H9 (cell line): ENCODE data around the gene SMPD2. TPM values are rescaled to one million over a fixed set of nuclear protein-coding genes. Genes with fewer than 3 reads are reported as not detected.

ENCODE experiments used
- DNase-seq: peaks from one replicate; pipeline ENCODE4 v3.0.0-alpha.2; 2017
- H2AFZ ChIP-seq: one replicate; pipeline ENCODE4 v1.6.1; 2013; ENCODE audit warnings: mild to moderate bottlenecking, low read length, control low read depth, moderate library complexity
- H2AK5ac ChIP-seq: 2 replicates; pipeline ENCODE4 v1.6.1; 2013; ENCODE audit warnings: low read length, control low read depth, mixed read lengths; ENCODE audit not compliant: insufficient read length
- H2BK120ac ChIP-seq: one replicate; pipeline ENCODE4 v1.6.1; 2013; ENCODE audit warnings: low read depth, mild to moderate bottlenecking, low read length, control low read depth, inconsistent platforms; ENCODE audit not compliant: poor library complexity, severe bottlenecking
- H2BK12ac ChIP-seq: 2 replicates; pipeline ENCODE4 v1.6.1; 2013; ENCODE audit warnings: low read length, control low read depth, mixed read lengths, low read depth; ENCODE audit not compliant: insufficient read length
- H2BK15ac ChIP-seq: 2 replicates; pipeline ENCODE4 v1.6.1; 2013; ENCODE audit warnings: low read depth, low read length, control low read depth
- H2BK20ac ChIP-seq: one replicate; pipeline ENCODE4 v1.6.1; 2013; ENCODE audit warnings: low read depth, mild to moderate bottlenecking, low read length, control low read depth, inconsistent platforms; ENCODE audit not compliant: poor library complexity, severe bottlenecking
- H2BK5ac ChIP-seq: 2 replicates; pipeline ENCODE4 v1.6.1; 2013; ENCODE audit warnings: low read length, control low read depth, mixed read lengths; ENCODE audit not compliant: insufficient read length
- H3K14ac ChIP-seq: 2 replicates; pipeline ENCODE4 v1.6.1; 2013; ENCODE audit warnings: low read length, control low read depth; ENCODE audit not compliant: insufficient read depth
- H3K18ac ChIP-seq: 2 replicates; pipeline ENCODE4 v1.6.1; 2013; ENCODE audit warnings: low read depth, mild to moderate bottlenecking, mixed read lengths, low read length, control low read depth; ENCODE audit not compliant: insufficient read length
- H3K23ac ChIP-seq: 2 replicates; pipeline ENCODE4 v1.6.1; 2013; ENCODE audit warnings: low read length, control low read depth, mixed read lengths, low read depth; ENCODE audit not compliant: insufficient read length
- H3K23me2 ChIP-seq: 2 replicates; pipeline ENCODE4 v1.6.1; 2013; ENCODE audit warnings: low read depth, mild to moderate bottlenecking, mixed read lengths, low read length, control low read depth; ENCODE audit not compliant: insufficient read length, poor library complexity, severe bottlenecking
- H3K27ac ChIP-seq: 2 replicates; pipeline ENCODE4 v1.5.1; 2013; ENCODE audit warnings: low read length, control low read depth, mixed read lengths, low read depth; ENCODE audit not compliant: insufficient read length
- H3K27me3 ChIP-seq: 2 replicates; pipeline ENCODE4 v1.6.1; 2013; ENCODE audit warnings: low read length, control low read depth, inconsistent platforms; ENCODE audit not compliant: insufficient read depth
- H3K4ac ChIP-seq: 2 replicates; pipeline ENCODE4 v1.6.1; 2013; ENCODE audit warnings: low read depth, mild to moderate bottlenecking, control low read depth, inconsistent platforms, low read length, moderate library complexity
- H3K4me1 ChIP-seq: 2 replicates; pipeline ENCODE4 v1.6.1; 2013; ENCODE audit warnings: low read length, control low read depth, inconsistent platforms; ENCODE audit not compliant: insufficient read depth
- H3K4me2 ChIP-seq: 2 replicates; pipeline ENCODE4 v1.6.1; 2013; ENCODE audit warnings: low read length, control low read depth, mixed read lengths; ENCODE audit not compliant: insufficient read length, insufficient read depth
- H3K56ac ChIP-seq: 2 replicates; pipeline ENCODE4 v1.6.1; 2013; ENCODE audit warnings: low read depth, mild to moderate bottlenecking, mixed read lengths, low read length, control low read depth; ENCODE audit not compliant: insufficient read length
- H3K79me1 ChIP-seq: 2 replicates; pipeline ENCODE4 v1.6.1; 2013; ENCODE audit warnings: low read depth, mild to moderate bottlenecking, moderate library complexity, low read length, control low read depth, inconsistent platforms; ENCODE audit not compliant: insufficient read depth, poor library complexity, severe bottlenecking
- H3K79me2 ChIP-seq: 2 replicates; pipeline ENCODE4 v1.6.1; 2013; ENCODE audit warnings: low read length, control low read depth, inconsistent platforms; ENCODE audit not compliant: insufficient read depth
- H3K9ac ChIP-seq: 2 replicates; pipeline ENCODE4 v1.6.1; 2013; ENCODE audit warnings: low read length, control low read depth, mixed read lengths; ENCODE audit not compliant: insufficient read length; ENCODE audit errors: extremely low read depth
- H3K9me3 ChIP-seq: one replicate; pipeline ENCODE4 v1.6.1; 2013; ENCODE audit warnings: low read depth, low read length, inconsistent platforms; ENCODE audit not compliant: control insufficient read depth
- H3T11ph ChIP-seq: one replicate; pipeline ENCODE4 v1.6.1; 2013; ENCODE audit warnings: mild to moderate bottlenecking, low read length, control low read depth, inconsistent platforms
- H4K20me1 ChIP-seq: one replicate; pipeline ENCODE4 v1.6.1; 2013; ENCODE audit not compliant: control insufficient read depth, insufficient read length, insufficient read depth
- H4K5ac ChIP-seq: 2 replicates; pipeline ENCODE4 v1.6.1; 2013; ENCODE audit warnings: low read depth, mild to moderate bottlenecking, mixed read lengths, low read length, control low read depth; ENCODE audit not compliant: insufficient read length
- H4K8ac ChIP-seq: replicated peaks from 2 replicates; pipeline ENCODE4 v1.6.1; 2013; ENCODE audit warnings: low read length, control low read depth, mixed read lengths, low read depth; ENCODE audit not compliant: insufficient read length
- H4K91ac ChIP-seq: 2 replicates; pipeline ENCODE4 v1.6.1; 2013; ENCODE audit warnings: low read depth, mild to moderate bottlenecking, moderate library complexity, mixed read lengths, low read length, control low read depth; ENCODE audit not compliant: insufficient read length
- H3K27ac Mint-ChIP-seq, 3 experiments: 2 replicates in 2 of 3; 3 replicates in 1 of 3; pipeline ENCODE4 v1.8.0; 2020 to 2021; ENCODE audit warnings: mixed read lengths in 3 of 3, mild to moderate bottlenecking in 1 of 3, moderate library complexity in 1 of 3
- H3K27me3 Mint-ChIP-seq: 2 replicates; pipeline ENCODE4 v1.8.0; 2021; ENCODE audit warnings: low read depth, mild to moderate bottlenecking, moderate library complexity, mixed read lengths
- H3K36me3 Mint-ChIP-seq, 3 experiments: 2 replicates in 2 of 3; 3 replicates in 1 of 3; pipeline ENCODE4 v1.8.0; 2020 to 2021; ENCODE audit warnings: low read depth in 3 of 3, mixed read lengths in 3 of 3; ENCODE audit not compliant: insufficient read depth in 1 of 3
- H3K4me1 Mint-ChIP-seq, 2 experiments: 2 replicates each; pipeline ENCODE4 v1.8.0; 2020; ENCODE audit warnings: mixed read lengths in 2 of 2
- H3K4me3 Mint-ChIP-seq, 2 experiments: 2 replicates in 1 of 2; 3 replicates in 1 of 2; pipeline ENCODE4 v1.8.0; 2020 to 2021; ENCODE audit warnings: mild to moderate bottlenecking in 2 of 2, mixed read lengths in 2 of 2, moderate library complexity in 1 of 2
- H3K9me3 Mint-ChIP-seq, 2 experiments: 2 replicates in 1 of 2; 3 replicates in 1 of 2; pipeline ENCODE4 v1.8.0; 2020; ENCODE audit warnings: mild to moderate bottlenecking in 2 of 2, mixed read lengths in 2 of 2, moderate library complexity in 1 of 2
- WGBS: extraction: QIAGEN DNeasy Blood & Tissue Kit; methylation state at CpG from one replicate; pipeline ENCODE4 v1.1.7; 2013; ENCODE audit warnings: missing lambda C conversion rate, low lambda C conversion rate, mixed read lengths; ENCODE audit not compliant: insufficient read length; ENCODE audit errors: extremely low coverage; 5-methylcytosine and 5-hydroxymethylcytosine counted together
- total RNA-seq: library from RNA; stranded (reverse); gene quantifications from 2 replicates; pipeline ENCODE4 v1.2.1, GENCODE V29; 2021
- TF ChIP-seq, protein P1 (sequence below): fragments of 200-600 bp; sonication (generic); conservative IDR thresholded peaks from 3 replicates; pipeline ENCODE4 v1.8.0; 2021; ENCODE audit warnings: antibody characterized with exemption, mild to moderate bottlenecking

The SMPD2 gene
- total RNA-seq, 1 experiment from 2014 or later: 13.0 TPM

DNA sequence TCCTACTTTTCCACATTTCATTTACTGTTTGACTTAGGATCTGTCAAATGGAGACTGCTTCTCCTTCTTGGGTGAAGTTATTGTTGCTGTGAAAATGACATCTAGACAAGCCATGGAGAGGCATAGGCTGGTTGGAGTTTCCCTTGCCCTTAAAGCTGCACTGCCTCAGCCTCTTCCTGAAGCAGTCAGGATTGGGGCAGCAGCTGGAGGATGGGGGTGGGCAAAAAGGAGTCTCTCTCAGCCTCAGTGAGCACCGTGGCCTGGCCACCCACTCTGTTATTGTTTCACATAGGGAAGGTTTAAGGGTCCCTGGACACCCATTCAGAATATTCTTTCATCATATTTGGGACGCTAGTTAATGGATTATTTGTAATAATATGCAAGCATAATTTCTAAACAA, 50.2 kb downstream of the SMPD2 start:
- Mint-ChIP-seq H3K4me3 (no peak overlapping the region), H3K36me3 (peaks cover 0 to 5% (median 0%) of the 10 kb centered on the region in 3 experiments; a peak in 1 of 7 replicates)
- DNase-seq: no peak

More for the DNA sequence above, 50.2 kb downstream of the SMPD2 start:
- H3K27me3 Mint-ChIP-seq: no peaks in the 10 kb centered on the region
- H3K27ac Mint-ChIP-seq: peak overlapping the region in 2 of 3 experiments; percentile 47 to 90; a peak in 3 of 7 replicates
- no peak overlapping the region for H3K4ac ChIP-seq
- peaks cover 11% of the 10 kb centered on the region for H3K4me1 ChIP-seq
- no peak overlapping the region for H4K8ac ChIP-seq
- no peak overlapping the region for H3K18ac ChIP-seq
- H2BK20ac ChIP-seq: no peak overlapping the region
- no peak overlapping the region for H3K56ac ChIP-seq
- no peak overlapping the region for H2BK12ac ChIP-seq
- H2BK120ac ChIP-seq: no peak overlapping the region
- peak overlapping the region; percentile 30 for H2BK5ac ChIP-seq
- H2BK15ac ChIP-seq: no peak overlapping the region
- H3K4me1 Mint-ChIP-seq: peaks cover 44 to 45% of the 10 kb centered on the region in 2 experiments
- no peak overlapping the region for H4K91ac ChIP-seq
- TF ChIP-seq, protein P1, sequence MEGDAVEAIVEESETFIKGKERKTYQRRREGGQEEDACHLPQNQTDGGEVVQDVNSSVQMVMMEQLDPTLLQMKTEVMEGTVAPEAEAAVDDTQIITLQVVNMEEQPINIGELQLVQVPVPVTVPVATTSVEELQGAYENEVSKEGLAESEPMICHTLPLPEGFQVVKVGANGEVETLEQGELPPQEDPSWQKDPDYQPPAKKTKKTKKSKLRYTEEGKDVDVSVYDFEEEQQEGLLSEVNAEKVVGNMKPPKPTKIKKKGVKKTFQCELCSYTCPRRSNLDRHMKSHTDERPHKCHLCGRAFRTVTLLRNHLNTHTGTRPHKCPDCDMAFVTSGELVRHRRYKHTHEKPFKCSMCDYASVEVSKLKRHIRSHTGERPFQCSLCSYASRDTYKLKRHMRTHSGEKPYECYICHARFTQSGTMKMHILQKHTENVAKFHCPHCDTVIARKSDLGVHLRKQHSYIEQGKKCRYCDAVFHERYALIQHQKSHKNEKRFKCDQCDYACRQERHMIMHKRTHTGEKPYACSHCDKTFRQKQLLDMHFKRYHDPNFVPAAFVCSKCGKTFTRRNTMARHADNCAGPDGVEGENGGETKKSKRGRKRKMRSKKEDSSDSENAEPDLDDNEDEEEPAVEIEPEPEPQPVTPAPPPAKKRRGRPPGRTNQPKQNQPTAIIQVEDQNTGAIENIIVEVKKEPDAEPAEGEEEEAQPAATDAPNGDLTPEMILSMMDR: no peak
- no peaks in the 10 kb centered on the region for H3K9me3 ChIP-seq
- H4K20me1 ChIP-seq: no peaks in the 10 kb centered on the region
- no peaks in the 10 kb centered on the region for H3K23me2 ChIP-seq
- H4K5ac ChIP-seq: no peak overlapping the region
- H3K27ac ChIP-seq: no peak overlapping the region
- H2AFZ ChIP-seq: peak overlapping the region; percentile 87
- no peak overlapping the region for H3T11ph ChIP-seq
- H3K14ac ChIP-seq: no peak overlapping the region
- H3K4me2 ChIP-seq: no peak overlapping the region
- H3K9me3 Mint-ChIP-seq: no peaks in the 10 kb centered on the region; a peak in 1 of 5 replicates
- no peaks in the 10 kb centered on the region for H3K79me1 ChIP-seq
- no peak overlapping the region for H3K23ac ChIP-seq
- no peaks in the 10 kb centered on the region for H3K27me3 ChIP-seq
- H2AK5ac ChIP-seq: no peak overlapping the region
- H3K79me2 ChIP-seq: no peaks in the 10 kb centered on the region
- WGBS: no CpG with 5 or more reads among the region's 2 CpGs
- no peak overlapping the region for H3K9ac ChIP-seq
